H4 (cell line): ENCODE results near the gene PKP4. TPM values are rescaled to one million over a fixed set of nuclear protein-coding genes. Genes with fewer than 3 reads are reported as not detected.
"Not testable (repeated sequence)": the region's sequence is repeated elsewhere in the genome, so short reads cannot be mapped to it uniquely, and the experiment has no call there.

Experiments used
- DNase-seq: peaks from one replicate; pipeline ENCODE4 v3.0.0-alpha.2; 2015; ENCODE audit warnings: low spot score
- total RNA-seq: library from RNA; depleted of rRNA; stranded (reverse); fragments of >200 nt; shearing (Covaris generic); gene quantifications from 2 replicates; pipeline ENCODE4 v1.2.3, GENCODE V29; 2014

PKP4 gene
- total RNA-seq, 1 experiment from 2014 or later: 19.4 TPM

DNA sequence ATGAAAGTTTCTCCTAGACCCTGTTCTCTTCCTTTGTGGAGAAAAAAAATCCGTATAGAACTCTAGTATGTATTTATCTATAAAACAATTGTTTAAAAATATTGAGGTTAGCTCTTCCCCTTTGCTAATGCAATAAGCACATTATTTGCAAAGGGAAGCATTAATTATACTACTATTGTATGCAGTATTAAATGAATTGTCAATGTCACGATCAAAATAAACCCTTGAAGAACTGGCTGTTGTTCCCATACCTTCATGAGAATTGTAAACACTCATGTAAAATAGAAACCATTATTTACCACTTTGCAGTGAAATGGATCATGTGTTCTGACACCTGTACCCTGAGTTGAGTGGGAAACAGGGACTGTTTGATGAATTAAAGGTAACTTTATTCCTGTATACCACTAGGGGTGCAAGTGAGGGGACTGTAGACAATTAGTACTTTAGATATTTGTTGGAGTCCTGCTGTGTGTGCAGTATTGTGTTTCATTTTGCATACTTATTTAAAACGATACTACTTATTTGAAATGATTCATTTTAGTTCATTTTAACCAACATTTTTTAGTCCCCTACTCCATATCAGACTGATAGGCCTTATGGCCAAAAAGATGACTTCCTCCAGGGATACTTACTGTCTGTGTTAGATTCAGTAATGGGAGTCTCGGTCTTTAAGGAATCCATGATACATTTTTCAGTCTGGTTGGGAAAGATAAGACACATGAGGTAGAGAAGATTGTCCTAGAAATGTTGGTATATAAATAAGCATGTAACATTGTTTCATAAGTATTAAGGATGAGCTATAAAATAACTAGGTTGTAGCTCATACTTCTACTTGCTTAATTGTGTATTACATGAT, 7.9 kb downstream of the PKP4 start:
- no peak for DNase-seq

DNA sequence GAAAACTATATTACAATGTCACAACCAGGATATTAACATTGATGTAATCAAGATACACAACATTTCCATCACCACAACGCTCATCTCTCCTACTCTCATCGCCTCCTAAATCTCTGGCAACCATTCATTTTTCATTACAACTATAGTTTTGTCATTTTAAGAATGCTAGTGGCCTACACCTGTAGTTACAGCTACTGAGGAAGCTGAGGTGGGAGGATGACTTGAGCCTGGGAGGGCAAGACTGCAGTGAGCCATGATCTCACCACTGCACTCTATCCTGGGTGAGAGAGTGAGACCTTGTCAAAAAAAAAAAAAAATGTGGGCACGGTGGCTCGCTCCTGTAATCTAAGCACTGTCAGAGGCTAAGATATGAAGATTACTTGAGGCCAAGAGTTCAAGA, 10.5 kb downstream of the PKP4 start:
- no peak for DNase-seq

DNA sequence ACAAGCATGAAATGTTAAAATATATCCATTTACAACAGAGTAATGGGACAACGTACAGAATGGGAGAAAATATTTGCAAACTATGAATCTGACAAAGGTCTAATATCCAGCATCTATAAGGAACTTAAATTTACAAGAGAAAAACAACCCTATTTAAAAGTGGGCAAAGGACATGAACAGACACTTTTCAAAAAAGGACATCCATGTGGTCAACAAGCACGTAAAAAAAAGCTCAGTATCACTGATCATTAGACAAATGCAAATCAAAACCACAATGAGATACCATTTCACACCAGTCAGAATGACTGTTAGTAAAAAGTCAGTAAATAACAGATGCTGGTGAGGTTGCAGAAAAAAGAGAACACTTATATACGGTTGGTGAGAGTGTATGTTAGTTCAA, 16.1 kb downstream of the PKP4 start:
- DNase-seq: not testable (repeated sequence)

DNA sequence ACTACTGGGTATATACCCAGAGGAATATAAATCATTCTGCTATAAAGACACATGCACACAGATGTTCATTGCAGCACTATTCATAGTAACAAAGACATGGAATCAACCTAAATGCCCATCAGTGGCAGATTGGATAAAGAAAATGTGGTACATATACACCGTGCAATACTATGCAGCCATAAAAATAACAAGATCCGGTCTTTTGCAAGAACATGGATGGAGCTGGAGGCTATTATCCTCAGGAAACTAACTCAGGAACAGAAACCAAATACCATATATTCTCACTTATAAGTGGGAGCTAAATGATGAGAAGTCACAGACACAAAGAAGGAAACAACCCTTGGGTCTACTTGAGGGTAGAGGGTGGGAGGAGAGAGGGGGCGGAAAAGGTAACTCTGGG, 16.5 kb downstream of the PKP4 start:
- DNase-seq: not testable (repeated sequence)

DNA sequence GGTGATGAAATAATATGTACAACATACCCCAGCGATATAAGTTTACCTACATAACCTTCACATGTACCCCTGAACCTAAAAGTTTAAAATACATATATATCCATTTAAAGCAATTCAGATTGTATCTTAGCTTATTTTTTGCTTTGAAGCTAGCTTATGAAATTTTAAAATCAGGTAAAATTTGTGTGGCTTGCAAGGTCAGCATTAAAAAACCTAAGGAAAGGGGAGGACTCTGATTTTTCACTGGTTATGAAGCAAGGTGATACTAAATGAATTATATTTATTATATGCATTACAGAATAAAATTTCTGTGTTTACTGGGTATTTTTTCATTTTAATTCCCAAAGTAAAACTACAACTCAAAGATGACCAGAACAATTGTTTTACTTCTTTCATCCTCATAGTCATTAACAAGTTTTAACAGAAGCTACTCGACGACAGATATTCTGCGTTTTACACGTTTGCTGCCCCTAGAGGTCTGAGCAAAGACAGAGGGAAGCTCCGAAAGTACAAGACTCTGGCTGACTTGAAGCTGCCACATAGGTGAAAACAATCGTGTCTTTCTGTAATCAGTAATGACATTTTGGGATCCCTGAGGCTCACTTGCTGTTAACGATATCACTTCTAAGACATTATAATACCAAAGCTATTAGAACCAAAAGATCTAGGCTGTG, 17.1 kb downstream of the PKP4 start:
- DNase-seq: no peak

DNA sequence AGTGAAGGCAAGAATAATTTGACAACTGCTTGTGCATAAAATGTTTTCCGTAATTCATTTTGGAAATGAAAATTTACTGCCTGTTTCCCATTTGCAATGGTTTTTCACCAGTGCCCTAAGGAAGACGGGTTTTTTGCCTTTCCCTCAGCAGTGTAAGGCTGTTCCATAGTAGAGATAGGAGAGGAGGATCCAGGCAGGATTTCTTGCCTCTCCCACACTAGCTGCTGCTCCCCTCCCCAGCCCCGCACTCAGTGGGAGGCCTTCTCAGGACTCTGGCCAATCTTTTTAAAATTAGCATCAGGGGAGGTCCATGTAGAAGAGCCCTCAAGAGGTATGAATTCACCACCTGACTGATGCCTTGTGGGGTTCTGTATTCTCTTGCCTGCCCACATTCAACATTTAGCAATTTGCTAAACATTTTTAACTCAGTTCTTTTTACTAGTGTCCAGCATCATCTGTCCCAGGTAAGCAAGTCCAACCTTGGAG, 17.8 kb downstream of the PKP4 start:
- DNase-seq: not testable (repeated sequence)

DNA sequence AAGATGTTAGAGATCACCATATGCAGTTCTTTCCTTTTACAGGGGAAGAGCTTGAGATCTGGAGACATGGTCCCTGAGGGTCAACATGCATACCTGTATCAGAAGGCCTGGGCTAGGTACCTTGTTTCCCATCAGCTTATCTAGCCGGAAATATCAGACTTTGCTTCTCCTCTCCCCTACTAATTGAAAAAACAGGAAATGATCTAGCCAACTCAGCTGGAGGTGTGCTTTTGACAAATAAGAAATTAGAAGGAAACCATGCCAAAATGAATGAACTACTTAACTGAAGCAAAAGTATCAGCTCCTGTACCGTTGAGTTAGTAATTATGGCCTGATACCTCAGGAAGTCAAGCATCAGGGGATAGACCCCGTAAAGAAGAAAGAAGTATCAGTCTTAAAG, 20.4 kb downstream of the PKP4 start:
- DNase-seq: no peak

DNA sequence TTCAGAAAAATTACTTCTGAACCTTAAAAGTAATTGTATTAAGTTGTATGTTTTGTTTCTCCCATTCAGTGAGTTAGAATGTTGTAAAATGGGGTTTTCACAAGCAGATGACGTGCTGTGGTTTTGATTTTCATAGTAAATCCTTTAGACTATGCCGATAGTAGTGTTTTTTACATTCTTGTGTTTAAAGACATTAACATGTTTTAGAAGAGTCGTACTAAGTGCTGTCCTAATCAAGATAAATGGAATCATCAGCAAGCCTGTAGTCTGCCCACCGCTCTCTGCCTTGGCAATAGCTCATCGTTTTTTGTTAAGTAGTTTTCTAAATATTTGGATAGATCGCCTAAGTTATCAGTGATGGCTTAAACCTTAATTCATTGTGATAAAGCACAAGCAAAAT, 21.5 kb downstream of the PKP4 start:
- no peak for DNase-seq

DNA sequence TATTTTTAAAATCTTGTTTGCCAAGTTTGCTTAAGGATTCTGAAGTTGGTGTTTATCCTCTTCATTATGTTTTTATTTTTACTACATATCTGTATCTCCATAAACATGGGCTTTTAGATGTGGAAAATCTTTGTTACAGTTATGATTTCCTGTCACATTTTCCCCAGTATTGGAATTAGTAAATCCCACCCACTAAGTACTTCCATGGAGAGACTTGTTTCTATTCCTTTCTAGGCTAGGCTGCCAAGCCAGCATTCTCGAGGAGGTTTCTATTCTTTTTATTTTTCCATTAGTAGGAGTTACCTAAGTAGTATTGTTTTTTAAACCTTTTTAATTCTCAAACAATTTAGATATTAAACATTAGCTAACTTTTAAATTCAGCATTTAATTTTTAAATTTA, 22.1 kb downstream of the PKP4 start:
- no peak for DNase-seq

DNA sequence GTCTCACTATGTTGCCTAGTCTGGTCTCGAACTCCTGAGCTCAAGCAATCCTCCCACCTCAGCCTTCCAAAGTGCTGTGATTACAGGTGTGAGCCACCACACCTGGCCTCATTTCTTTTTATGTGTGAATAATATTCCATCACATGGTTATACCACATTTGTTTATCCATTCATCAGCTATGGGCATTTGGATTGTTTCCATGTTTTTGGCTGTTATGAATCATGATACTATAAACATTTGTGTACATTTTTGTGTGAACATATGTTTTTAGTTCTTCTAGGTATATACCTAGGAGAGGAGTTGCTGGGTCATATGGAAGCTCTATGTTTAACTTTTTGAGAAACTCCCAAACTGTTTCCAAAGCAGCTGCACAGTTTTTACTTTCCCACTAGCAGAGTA, 24.4 kb downstream of the PKP4 start:
- no peak for DNase-seq

DNA sequence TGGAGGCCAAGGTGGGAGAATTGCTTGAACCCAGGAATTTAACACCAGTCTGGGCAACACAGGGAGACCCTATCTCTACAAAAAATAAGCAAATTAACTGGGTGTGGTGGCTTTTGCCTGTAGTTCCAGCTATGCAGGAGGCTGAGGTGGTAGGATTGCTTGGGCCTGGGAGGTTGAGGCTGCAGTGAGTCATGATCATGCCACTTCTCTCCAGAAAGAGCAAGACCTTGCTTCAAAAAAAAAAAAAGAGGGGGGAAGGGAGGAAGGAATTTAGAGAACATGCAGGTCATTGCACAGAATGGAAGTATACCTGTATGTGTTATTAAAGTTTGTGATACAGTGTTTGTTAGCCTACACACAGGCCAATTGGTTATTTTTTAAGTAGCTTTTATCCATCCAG, 25.8 kb downstream of the PKP4 start:
- no peak for DNase-seq

DNA sequence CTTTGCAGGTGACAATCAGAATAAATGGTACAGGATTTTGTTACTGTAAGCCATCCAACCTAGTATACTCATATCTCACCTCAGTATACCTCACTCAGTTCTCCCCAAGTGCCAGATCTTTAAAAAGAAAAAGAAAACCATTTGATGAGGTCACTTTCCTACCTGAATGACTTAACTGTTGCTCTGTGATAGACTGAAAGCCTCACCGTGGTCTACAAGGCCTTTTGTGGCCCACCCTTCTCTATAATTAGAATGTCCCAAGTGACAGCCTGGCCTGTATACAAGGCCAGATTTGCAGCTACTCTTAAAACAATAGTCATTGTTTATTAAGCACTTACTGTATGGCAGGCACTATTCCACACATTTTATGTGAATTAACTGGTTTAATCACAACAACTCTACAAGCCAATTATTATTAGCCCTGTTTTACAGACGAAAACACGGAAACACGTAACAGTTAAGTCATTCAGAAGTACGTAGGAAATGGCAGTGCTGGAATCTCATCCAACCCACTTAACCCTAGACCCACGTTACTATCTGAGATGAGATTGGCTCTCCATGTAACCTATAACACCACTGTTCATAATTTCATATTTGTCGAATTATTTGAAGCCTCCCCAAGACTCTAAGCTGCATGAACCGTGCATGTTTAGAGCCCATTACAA, 28.3 kb downstream of the PKP4 start:
- no peak for DNase-seq

DNA sequence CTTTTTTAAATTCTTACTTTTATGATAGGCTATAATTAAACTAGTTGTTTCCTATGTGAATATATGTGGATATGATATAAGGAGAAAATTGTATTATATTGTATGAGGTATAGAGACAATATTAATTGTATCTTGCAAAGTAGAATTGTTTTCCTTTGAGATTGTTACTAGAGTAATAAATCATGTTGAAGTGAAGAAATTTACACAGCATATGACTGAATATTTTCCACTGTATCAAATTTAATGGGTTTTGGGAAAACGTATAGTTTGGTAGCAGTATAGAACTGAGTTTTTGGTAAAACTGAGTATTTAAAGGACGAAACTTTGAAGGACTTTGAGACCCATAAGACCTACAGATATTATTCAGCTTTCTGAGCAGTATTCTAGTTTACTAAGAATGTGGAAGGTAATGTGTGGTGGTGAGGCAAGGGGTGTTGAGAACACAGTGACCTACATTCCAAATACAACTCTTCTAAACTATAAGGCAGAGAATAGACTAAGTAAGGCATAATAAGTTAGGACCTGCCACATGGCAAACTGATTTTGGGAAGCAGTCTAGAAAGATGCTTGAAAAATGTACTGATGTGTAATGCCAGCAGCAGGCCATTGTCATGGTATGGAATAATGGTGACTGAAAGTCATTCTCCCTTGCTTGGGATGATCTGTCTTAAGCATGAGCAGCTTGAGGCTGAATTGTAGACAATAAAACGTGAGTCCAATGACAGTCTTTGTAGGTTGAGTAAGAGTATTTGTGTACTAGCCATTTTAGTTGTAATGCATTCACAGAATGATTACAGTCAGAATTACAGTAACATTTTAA, 29.6 kb downstream of the PKP4 start:
- no peak for DNase-seq

DNA sequence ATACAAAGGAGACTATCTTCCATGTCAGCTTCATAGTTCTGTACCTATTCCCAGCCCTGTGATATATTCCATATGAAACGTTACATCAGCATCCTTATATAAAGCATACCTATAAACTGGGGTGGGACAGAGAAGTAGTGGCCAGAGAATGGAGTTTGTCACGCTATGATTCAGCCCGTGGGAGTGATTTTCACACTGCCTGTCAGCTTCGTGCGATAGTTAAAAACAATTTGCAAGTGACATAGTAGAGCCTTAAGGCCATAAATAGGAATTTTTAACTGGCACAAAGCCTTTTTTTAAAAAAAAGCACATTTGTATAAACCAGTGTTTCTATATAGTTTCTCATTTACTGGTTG, 30.2 kb downstream of the PKP4 start:
- peak; percentile 15 for DNase-seq

DNA sequence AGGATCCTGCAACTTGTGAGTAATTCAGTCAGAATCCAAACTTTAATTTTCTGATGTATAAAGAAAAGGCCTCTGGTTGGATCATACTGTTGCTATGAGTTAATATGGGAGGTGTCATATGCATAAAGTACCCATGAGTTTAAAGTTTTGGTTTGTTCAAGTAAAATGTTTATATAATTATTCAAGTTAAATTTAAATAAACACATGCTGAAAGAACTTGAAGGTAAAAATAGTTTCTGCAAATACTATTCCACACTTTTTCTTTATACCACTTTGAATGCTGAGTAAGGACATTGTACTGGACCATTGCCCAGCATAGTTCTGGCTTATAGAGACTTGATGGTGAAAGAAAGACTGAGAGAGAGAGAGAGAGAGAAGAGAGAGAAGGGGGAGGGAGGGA, 30.7 kb downstream of the PKP4 start:
- DNase-seq: peak; percentile 31

DNA sequence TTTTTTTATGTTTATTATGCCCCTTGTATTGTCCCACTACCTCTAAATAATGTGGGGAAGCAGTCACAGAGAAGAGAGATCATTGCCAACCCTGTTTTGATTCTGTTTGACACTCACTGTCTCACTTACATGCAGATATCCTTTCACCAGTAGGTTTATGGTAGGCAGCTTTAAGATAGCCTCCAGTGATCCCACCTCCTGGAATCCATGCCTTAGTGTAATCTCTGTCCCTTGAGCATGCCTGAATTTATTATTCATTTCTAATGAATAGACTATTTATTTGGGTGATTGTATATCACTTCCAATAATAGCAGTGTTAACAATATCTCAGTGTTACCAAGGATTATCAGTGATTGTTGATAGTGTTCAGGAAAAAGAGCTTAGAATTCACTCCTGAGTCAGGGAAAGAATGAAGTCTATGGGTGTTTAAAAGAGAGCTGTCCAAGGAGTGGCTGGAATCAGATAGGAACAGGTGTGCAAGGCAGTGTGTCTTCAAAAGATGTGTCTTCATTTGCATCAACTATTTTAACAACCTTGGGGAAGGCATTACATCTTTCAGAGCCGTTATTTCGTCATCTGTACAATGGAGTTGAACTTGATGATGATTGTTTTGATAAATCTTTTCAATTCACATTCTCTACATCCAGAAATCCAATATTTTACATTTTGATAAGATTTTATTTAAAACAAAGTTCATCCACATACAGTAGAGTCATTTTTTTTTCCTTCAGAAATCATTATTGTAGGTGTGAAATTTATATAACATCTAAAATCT, 31.9 kb downstream of the PKP4 start:
- DNase-seq: no peak

DNA sequence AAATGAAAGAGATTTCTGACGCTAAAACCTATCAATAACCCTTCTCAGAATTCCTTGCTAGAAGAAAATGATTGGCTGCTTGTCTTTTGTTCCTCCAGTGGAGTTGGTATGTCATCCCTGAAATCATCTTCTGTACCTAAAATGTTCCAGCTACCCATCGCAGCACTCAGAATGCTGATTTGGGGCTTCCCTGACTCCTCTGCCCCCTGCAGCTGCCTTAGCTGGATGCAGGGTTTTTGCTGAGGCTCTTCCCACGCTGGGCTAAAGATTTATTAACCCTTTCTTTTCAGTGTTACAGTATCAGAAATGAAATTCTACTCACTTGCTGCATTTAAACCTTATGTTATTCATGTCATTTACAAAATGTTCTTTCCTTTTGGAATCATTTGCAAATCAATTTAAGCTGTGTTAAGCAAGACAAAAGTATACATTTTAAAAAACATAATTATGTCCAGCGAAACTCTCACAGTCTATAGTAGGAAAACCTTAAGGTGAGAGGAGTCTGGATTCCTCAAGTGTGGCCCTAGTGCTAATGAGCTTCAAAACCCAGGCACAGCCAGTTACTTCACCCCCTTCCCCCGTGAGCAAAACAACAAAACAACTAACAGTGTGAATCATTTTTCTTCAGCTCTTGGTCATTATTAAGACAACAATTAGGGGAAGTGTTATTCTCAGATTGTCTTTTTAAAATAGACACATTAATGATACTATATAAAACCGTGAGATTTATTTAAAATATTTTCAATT, 32.8 kb downstream of the PKP4 start:
- DNase-seq: no peak

DNA sequence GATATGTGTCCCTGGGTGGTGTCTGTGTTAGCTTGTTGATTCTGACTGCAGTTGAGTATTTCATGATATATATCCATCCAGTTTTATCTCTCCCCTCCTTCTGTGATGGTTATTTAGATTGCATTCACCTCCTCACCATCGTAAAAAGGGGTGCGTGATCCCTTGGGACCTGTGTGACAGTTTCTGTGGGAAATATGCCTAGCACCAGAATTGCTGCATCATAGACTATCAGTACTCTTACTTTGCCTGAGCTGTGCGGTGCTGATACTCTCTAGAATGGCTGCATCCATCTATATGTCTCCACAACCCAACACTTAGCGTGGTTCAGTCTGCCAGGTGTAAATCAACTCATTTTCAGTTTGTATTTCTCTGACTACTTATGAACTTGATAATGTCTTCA, 34.3 kb downstream of the PKP4 start:
- no peak for DNase-seq

DNA sequence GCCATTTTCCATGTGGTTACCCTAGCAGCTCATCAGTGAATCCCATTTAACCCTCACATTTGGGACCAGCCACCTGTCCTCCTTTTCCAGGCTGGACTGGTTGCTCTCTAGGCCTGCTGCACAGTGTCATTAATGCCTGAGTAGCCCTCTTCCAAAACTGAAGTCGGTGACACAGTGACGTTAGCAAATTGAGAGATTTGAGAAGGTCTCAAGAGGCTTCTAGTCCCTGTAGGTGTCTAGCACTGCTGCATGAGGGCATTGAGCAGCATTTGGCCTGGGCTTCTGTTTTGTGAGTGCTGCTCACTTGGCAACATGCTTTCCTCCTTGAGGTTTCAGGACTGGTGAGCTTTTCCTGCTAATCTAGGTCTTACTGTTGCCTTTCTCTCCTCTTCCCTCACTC, 36.7 kb downstream of the PKP4 start:
- DNase-seq: no peak

DNA sequence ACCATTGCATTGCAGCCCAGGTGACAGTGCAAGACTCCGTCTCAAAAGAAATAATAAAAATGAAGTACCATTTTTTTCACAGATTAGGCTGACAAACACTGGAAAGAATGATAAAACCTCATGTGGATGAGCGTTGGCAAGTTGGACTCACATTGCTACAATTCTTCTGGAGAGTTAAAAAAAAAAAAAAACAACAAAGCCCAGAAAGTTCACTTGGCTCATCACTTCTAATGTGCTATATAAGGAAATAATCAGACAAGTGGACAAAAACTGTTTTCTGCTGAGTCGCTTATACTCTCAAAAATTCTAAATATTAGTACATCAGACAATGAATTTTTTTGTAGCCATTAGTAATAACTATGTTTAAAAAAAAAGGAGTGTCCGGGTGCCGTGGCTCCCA, 38.4 kb downstream of the PKP4 start:
- no peak for DNase-seq
